ENCODE data around the gene PPP1R7. TPM values are rescaled to one million over a fixed set of nuclear protein-coding genes. Genes with fewer than 3 reads are reported as not detected.

Gene PPP1R7
- total and polyA plus RNA-seq, 2 of the 4 experiments (the other 2 are of a cell fraction): 60.8 to 70.0 TPM

DNA sequence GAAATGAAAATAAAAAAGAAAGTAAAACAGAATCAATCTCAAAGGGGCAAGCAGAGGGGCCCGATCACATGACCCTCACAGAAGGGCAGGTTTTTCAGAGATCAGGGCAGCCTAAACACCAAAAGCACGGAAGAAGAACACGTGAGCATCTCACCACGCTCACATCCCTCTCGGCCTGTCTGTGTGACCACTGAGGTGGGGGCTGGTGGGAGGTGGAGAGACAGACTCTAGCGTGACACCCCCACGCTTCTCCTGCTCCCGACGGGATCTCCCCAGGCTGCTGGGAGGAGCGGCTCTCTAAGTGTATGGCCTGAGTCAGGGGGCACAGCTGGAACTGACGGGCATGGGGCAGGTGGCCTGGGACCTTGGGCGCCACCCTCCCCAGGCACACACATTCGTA is 24.6 kb upstream of the PPP1R7 start:
- Histone ChIP-seq H3K27me3 (ENCODE audit: control insufficient read depth, insufficient read depth, low read length) (no peaks in the 10 kb centered on the region), H4K8ac (ENCODE audit: low read depth in 2 of 2, low read length in 2 of 2) (no peak overlapping the region), H3K23ac (ENCODE audit: low read depth, low read length) (no peak overlapping the region), H3K4ac (ENCODE audit: low read depth, low read length) (no peak overlapping the region), H3K4me3 (ENCODE audit: insufficient read depth, low read depth, low read length) (no peak overlapping the region), H3K14ac (replicated peaks; ENCODE audit: low read depth, low read length) (no peak overlapping the region), H3K56ac (ENCODE audit: extremely low read depth, insufficient read depth, low read length) (no peak overlapping the region), H2AK9ac (replicated peaks; ENCODE audit: low read depth, low read length, poor library complexity) (no peak overlapping the region), H3K18ac (ENCODE audit: low read depth, low read length) (no peak overlapping the region), H3K79me1 (ENCODE audit: low read depth in 1 of 2, low read length in 2 of 2) (no peaks in the 10 kb centered on the region), H3K9me3 (ENCODE audit: control insufficient read depth, insufficient read depth, low read length) (peaks cover 2% of the 10 kb centered on the region; the same call in 1 of the 2 replicates), H3K4me1 (ENCODE audit: control insufficient read depth, insufficient read depth, low read length) (no peaks in the 10 kb centered on the region), H2BK15ac (ENCODE audit: low read depth, low read length) (no peak overlapping the region), H2AK5ac (ENCODE audit: low read depth, low read length) (no peak overlapping the region), H3K36me3 (ENCODE audit: control insufficient read depth, insufficient read depth, low read length) (peaks cover 9% of the 10 kb centered on the region), H3K9me1 (ENCODE audit: insufficient read depth, low read length) (peaks cover 3% of the 10 kb centered on the region; the same call in 1 of the 2 replicates), H2BK120ac (ENCODE audit: low read depth, low read length) (no peak overlapping the region), H4K91ac (ENCODE audit: insufficient read depth, low read depth, low read length) (no peak overlapping the region), H4K20me1 (ENCODE audit: insufficient read depth, low read length) (no peaks in the 10 kb centered on the region), H3K27ac (ENCODE audit: insufficient read depth, low read length) (no peak overlapping the region), H4K5ac (ENCODE audit: low read depth, low read length) (no peak overlapping the region), H3K9ac (ENCODE audit: low read depth, low read length) (no peak overlapping the region), H2BK5ac (ENCODE audit: low read depth, low read length, poor library complexity, severe bottlenecking) (no peak overlapping the region), H2BK20ac (ENCODE audit: low read depth, low read length) (no peak overlapping the region), H2AFZ (replicated peaks; ENCODE audit: low read length, poor library complexity) (peak overlapping the region; percentile 23), H3K4me2 (ENCODE audit: low read depth, low read length) (no peak overlapping the region)
- POLR2A ChIA-PET (ENCODE audit: unreplicated experiment): no interaction called here
- TF ChIP-seq, protein P1, sequence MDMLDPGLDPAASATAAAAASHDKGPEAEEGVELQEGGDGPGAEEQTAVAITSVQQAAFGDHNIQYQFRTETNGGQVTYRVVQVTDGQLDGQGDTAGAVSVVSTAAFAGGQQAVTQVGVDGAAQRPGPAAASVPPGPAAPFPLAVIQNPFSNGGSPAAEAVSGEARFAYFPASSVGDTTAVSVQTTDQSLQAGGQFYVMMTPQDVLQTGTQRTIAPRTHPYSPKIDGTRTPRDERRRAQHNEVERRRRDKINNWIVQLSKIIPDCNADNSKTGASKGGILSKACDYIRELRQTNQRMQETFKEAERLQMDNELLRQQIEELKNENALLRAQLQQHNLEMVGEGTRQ (IDR thresholded peaks at IDR 0.05; ENCODE audit: low read depth, low read length): no peak
- TF ChIP-seq POLR2A (IDR thresholded peaks at IDR 0.05; ENCODE audit: low read depth, low read length): no peak
- TF ChIP-seq RFX5 (IDR thresholded peaks at IDR 0.05; ENCODE audit: low read depth, low read length): no peak
- no peak for TF ChIP-seq MAZ (IDR thresholded peaks at IDR 0.05; ENCODE audit: borderline replicate concordance, low read depth, low read length)
- no peak for TF ChIP-seq RCOR1 (IDR thresholded peaks at IDR 0.05; ENCODE audit: insufficient replicate concordance, low read length)
- no peak for TF ChIP-seq CEBPB (IDR thresholded peaks at IDR 0.05; ENCODE audit: low read depth, low read length)
- TF ChIP-seq FOS (IDR thresholded peaks at IDR 0.05; ENCODE audit: low read depth, low read length): no peak
- TF ChIP-seq, protein P2, sequence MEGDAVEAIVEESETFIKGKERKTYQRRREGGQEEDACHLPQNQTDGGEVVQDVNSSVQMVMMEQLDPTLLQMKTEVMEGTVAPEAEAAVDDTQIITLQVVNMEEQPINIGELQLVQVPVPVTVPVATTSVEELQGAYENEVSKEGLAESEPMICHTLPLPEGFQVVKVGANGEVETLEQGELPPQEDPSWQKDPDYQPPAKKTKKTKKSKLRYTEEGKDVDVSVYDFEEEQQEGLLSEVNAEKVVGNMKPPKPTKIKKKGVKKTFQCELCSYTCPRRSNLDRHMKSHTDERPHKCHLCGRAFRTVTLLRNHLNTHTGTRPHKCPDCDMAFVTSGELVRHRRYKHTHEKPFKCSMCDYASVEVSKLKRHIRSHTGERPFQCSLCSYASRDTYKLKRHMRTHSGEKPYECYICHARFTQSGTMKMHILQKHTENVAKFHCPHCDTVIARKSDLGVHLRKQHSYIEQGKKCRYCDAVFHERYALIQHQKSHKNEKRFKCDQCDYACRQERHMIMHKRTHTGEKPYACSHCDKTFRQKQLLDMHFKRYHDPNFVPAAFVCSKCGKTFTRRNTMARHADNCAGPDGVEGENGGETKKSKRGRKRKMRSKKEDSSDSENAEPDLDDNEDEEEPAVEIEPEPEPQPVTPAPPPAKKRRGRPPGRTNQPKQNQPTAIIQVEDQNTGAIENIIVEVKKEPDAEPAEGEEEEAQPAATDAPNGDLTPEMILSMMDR (conservative IDR thresholded peaks at IDR 0.05; ENCODE audit: low read depth, low read length): no peak
- no peak for TF ChIP-seq SMC3 (IDR thresholded peaks at IDR 0.05; ENCODE audit: low read depth, low read length)
- TF ChIP-seq ELK1 (IDR thresholded peaks at IDR 0.05; ENCODE audit: borderline replicate concordance, low read depth, low read length): no peak
- TF ChIP-seq MAFK (IDR thresholded peaks at IDR 0.05; ENCODE audit: low read depth, low read length): no peak
- TF ChIP-seq MXI1 (IDR thresholded peaks at IDR 0.05; ENCODE audit: borderline replicate concordance, low read depth, low read length): no peak
- no peak for TF ChIP-seq NFE2L2 (IDR thresholded peaks at IDR 0.05; ENCODE audit: low read depth, low read length)
- TF ChIP-seq BHLHE40 (IDR thresholded peaks at IDR 0.05; ENCODE audit: low read depth, low read length): no peak
- TF ChIP-seq CHD1 (IDR thresholded peaks at IDR 0.05; ENCODE audit: low read depth, low read length): no peak
- no peak for TF ChIP-seq RAD21 (IDR thresholded peaks at IDR 0.05; ENCODE audit: low read length)
- ATAC-seq (ENCODE audit: low read depth): no peak
- CTCF ChIA-PET: no interaction called here
- no CpG with 5 or more reads among the region's 13 CpGs for WGBS, 2 experiments (ENCODE audit: extremely low coverage in 2 of 2, insufficient read length in 1 of 2)
- in situ Hi-C loops (cut with MboI; ENCODE audit: low sequenced_read_pairs) (no loop called here), intact Hi-C loops (cut with micrococcal nuclease) (no loop called here), dilution Hi-C loops (cut with HindIII; ENCODE audit: low sequenced_read_pairs, unreplicated experiment) (no loop called here)
- no peak for DNase-seq
- BruUV-seq (replicated peaks): no TSS peak

Data from IMR-90 (cell line).